Esophagus squamous epithelium (tissue), 4 donors: Measurements from ENCODE around the gene CREBBP.

ENCODE experiments used
- CTCF ChIP-seq, 6 experiments: fragments of 450-650 bp in 4 of 6; fragments of 200-600 bp in 2 of 6; sonication (generic) in 2 of 6; IDR thresholded peaks; one replicate each; pipeline ENCODE4 v1.5.1; 2016 to 2019; ENCODE audit warnings: antibody characterized with exemption in 6 of 6, mild to moderate bottlenecking in 4 of 6, moderate library complexity in 4 of 6
- POLR2A ChIP-seq, 4 donors: fragments of 450-650 bp; IDR thresholded peaks; one replicate each; pipeline ENCODE4 v1.6.1; 2017; ENCODE audit warnings: antibody characterized with exemption in 4 of 4, mild to moderate bottlenecking in 4 of 4, moderate library complexity in 3 of 4

- TF ChIP-seq CTCF (IDR thresholded peaks at IDR 0.05) (no peak), POLR2A (IDR thresholded peaks at IDR 0.05) (no peak)
Observed at GRCh38 chr16:3780570-3780969, 99.9 kb downstream of the CREBBP start.
